Measurements from ENCODE around the gene WIPF2.

- no peak for TF ChIP-seq CTCF (conservative IDR thresholded peaks at IDR 0.05; ENCODE audit: low read depth, low read length)
- TF ChIP-seq EZH2phosphoT487 (IDR thresholded peaks at IDR 0.05; ENCODE audit: borderline replicate concordance, low read length), result no peak
Measured at GRCh38 chr17:40187238-40187637, 31.9 kb upstream of the WIPF2 start.
